ENCODE results near the gene PLEKHH3. TPM values are rescaled to one million over a fixed set of nuclear protein-coding genes. Genes with fewer than 3 reads are reported as not detected.

Gene PLEKHH3
- total and polyA plus RNA-seq, 2 donors, result 15.7 to 46.0 TPM

- H3K4me3 ChIP-seq (ENCODE audit: low read depth, low read length), result no peak overlapping the region
- no peaks in the 10 kb centered on the region for H3K36me3 ChIP-seq (ENCODE audit: insufficient read depth)
- H3K4me1 ChIP-seq (ENCODE audit: insufficient read depth), result no peaks in the 10 kb centered on the region
- H3K27ac ChIP-seq (ENCODE audit: low read depth), result no peak overlapping the region
- 26% methylated on average over 2 of the region's 2 CpGs for WGBS
- no peak for DNase-seq (ENCODE audit: extremely low spot score)
Measured at GRCh38 chr17:42698736-42699414, 22.1 kb upstream of the PLEKHH3 start.

GRCh38 chr17:42697108-42697811, 20.5 kb upstream of the PLEKHH3 start:
- WGBS, result 92% methylated on average over 19 of the region's 19 CpGs
- Histone ChIP-seq H3K4me3 (ENCODE audit: low read depth, low read length) (no peak overlapping the region), H3K27ac (ENCODE audit: low read depth) (no peak overlapping the region), H3K4me1 (ENCODE audit: insufficient read depth) (no peaks in the 10 kb centered on the region), H3K36me3 (ENCODE audit: insufficient read depth) (no peaks in the 10 kb centered on the region)
- DNase-seq (ENCODE audit: extremely low spot score), result no peak

GRCh38 chr17:42695500-42695899, 18.7 kb upstream of the PLEKHH3 start:
- H3K4me1 ChIP-seq (ENCODE audit: insufficient read depth), result no peaks in the 10 kb centered on the region
- H3K36me3 ChIP-seq (ENCODE audit: insufficient read depth), result no peaks in the 10 kb centered on the region
- no peak overlapping the region for H3K27ac ChIP-seq (ENCODE audit: low read depth)
- WGBS, result 90% methylated on average over 20 of the region's 20 CpGs
- no peak for DNase-seq (ENCODE audit: extremely low spot score)
- H3K4me3 ChIP-seq (ENCODE audit: low read depth, low read length), result no peak overlapping the region

GRCh38 chr17:42694524-42694923, 17.7 kb upstream of the PLEKHH3 start:
- 92% methylated on average over 3 of the region's 3 CpGs for WGBS
- H3K4me3 ChIP-seq (ENCODE audit: low read depth, low read length), result no peak overlapping the region
- H3K27ac ChIP-seq (ENCODE audit: low read depth), result no peak overlapping the region
- no peaks in the 10 kb centered on the region for H3K4me1 ChIP-seq (ENCODE audit: insufficient read depth)
- H3K36me3 ChIP-seq (ENCODE audit: insufficient read depth), result no peaks in the 10 kb centered on the region
- DNase-seq (ENCODE audit: extremely low spot score), result no peak

- Histone ChIP-seq H3K4me3 (ENCODE audit: low read depth, low read length) (no peak overlapping the region), H3K4me1 (ENCODE audit: insufficient read depth) (no peaks in the 10 kb centered on the region), H3K27ac (ENCODE audit: low read depth) (no peak overlapping the region), H3K36me3 (ENCODE audit: insufficient read depth) (no peaks in the 10 kb centered on the region)
- WGBS, result 79% methylated on average over 11 of the region's 11 CpGs
- DNase-seq (ENCODE audit: extremely low spot score), result no peak
Measured at GRCh38 chr17:42692489-42692888, 15.7 kb upstream of the PLEKHH3 start.

DNA sequence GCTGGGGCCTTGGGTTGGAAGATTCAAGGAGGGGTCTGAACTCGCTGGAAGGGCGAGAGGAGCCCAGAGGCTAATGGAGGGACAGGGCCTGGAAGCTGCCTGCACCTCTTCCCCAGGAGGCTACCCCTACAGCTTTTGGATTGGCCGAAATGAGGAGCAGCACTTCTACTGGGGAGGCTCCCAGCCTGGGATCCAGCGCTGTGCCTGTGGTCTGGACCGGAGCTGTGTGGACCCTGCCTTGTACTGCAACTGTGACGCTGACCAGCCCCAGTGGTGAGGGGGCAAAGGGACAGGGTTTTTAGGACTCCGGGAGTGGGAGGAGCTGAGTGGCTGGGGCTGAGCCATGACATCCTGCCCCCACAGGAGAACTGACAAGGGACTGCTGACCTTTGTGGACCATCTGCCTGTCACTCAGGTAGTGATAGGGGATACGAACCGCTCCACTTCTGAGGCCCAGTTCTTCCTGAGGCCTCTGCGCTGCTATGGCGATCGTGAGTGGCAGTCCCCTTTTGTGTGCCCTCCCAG, 14.3 kb upstream of the PLEKHH3 start:
- DNase-seq (ENCODE audit: extremely low spot score), result no peak
- H3K36me3 ChIP-seq (ENCODE audit: insufficient read depth), result no peaks in the 10 kb centered on the region
- 87% methylated on average over 12 of the region's 12 CpGs for WGBS

GRCh38 chr17:42690596-42690995, 13.8 kb upstream of the PLEKHH3 start:
- Histone ChIP-seq H3K27ac (ENCODE audit: low read depth) (no peak overlapping the region), H3K4me3 (ENCODE audit: low read depth, low read length) (no peak overlapping the region), H3K4me1 (ENCODE audit: insufficient read depth) (no peaks in the 10 kb centered on the region), H3K36me3 (ENCODE audit: insufficient read depth) (no peaks in the 10 kb centered on the region)
- 80% methylated on average over 10 of the region's 10 CpGs for WGBS
- DNase-seq (ENCODE audit: extremely low spot score), result no peak

More for the DNA sequence above, 14.3 kb upstream of the PLEKHH3 start:
- H3K4me3 ChIP-seq (ENCODE audit: low read depth, low read length), result no peak overlapping the region
- H3K27ac ChIP-seq (ENCODE audit: low read depth), result no peak overlapping the region
- H3K4me1 ChIP-seq (ENCODE audit: insufficient read depth), result no peaks in the 10 kb centered on the region

GRCh38 chr17:42687707-42688320, 11.0 kb upstream of the PLEKHH3 start:
- 76% methylated on average over 27 of the region's 27 CpGs for WGBS
- Histone ChIP-seq H3K27ac (ENCODE audit: low read depth) (no peak overlapping the region), H3K4me1 (ENCODE audit: insufficient read depth) (no peaks in the 10 kb centered on the region), H3K4me3 (ENCODE audit: low read depth, low read length) (no peak overlapping the region), H3K36me3 (ENCODE audit: insufficient read depth) (no peaks in the 10 kb centered on the region)
- DNase-seq (ENCODE audit: extremely low spot score), result no peak

DNA sequence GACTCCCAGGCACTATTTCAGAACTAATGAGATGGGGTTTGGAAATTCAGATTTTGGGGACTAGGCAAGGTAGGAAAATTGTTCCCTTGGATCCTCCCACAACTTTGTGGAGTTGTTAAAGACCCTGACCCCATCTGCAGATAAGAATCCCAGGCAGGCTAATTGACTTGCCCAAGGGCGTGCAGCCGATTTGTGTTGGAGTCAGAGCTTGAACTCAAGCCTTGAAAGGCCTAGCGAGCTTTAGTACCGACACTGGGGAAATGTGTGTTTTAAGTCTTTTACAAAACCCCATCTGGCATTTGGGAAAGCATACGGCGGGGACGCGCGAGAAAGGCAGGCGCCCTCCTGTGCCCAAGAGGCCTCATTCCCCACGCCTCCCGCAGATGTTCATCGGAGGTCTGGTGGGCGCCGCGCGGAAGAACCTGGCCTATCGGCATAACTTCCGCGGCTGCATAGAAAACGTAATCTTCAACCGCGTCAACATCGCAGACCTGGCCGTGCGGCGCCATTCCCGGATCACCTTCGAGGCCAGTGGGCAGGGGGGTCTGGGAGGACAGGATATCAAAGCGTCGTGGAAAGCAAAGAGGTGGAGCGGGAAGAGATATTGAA, 9.8 kb upstream of the PLEKHH3 start:
- no peaks in the 10 kb centered on the region for H3K36me3 ChIP-seq (ENCODE audit: insufficient read depth)
- 76% methylated on average over 32 of the region's 32 CpGs for WGBS

GRCh38 chr17:42685831-42686230, 9.0 kb upstream of the PLEKHH3 start:
- Histone ChIP-seq H3K4me1 (ENCODE audit: insufficient read depth) (no peaks in the 10 kb centered on the region), H3K27ac (ENCODE audit: low read depth) (no peak overlapping the region), H3K4me3 (ENCODE audit: low read depth, low read length) (no peak overlapping the region), H3K36me3 (ENCODE audit: insufficient read depth) (no peaks in the 10 kb centered on the region)
- no peak for DNase-seq (ENCODE audit: extremely low spot score)
- 81% methylated on average over 14 of the region's 14 CpGs for WGBS

More for the DNA sequence above, 9.8 kb upstream of the PLEKHH3 start:
- DNase-seq (ENCODE audit: extremely low spot score), result no peak
- H3K4me3 ChIP-seq (ENCODE audit: low read depth, low read length), result no peak overlapping the region
- H3K4me1 ChIP-seq (ENCODE audit: insufficient read depth), result no peaks in the 10 kb centered on the region
- no peak overlapping the region for H3K27ac ChIP-seq (ENCODE audit: low read depth)

DNA sequence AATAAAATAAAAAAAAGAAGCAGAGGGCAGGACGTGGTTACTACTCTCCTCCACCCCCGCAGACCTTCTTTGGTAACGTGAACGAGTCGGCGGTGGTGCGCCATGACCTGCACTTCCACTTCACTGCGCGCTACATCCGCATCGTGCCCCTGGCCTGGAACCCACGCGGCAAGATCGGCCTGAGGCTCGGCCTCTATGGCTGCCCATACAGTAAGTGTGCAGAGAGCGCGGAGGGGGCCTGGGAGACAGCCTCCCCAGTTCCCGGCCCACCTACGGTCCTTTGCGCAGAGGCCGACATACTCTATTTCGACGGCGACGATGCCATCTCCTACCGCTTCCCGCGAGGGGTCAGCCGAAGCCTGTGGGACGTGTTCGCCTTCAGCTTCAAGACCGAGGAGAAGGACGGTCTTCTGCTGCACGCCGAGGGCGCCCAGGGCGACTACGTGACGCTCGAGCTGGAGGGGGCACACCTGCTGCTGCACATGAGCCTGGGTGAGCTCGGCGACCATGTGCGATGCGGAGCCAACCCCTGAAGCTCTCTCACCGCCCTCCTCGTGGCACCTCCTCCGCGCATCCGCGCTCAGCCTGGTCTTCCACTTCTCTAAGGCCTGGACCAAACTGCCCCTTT, 8.2 kb upstream of the PLEKHH3 start:
- Histone ChIP-seq H3K4me3 (ENCODE audit: low read depth, low read length) (no peak overlapping the region), H3K4me1 (ENCODE audit: insufficient read depth) (no peaks in the 10 kb centered on the region), H3K27ac (ENCODE audit: low read depth) (no peak overlapping the region), H3K36me3 (ENCODE audit: insufficient read depth) (no peaks in the 10 kb centered on the region)
- WGBS, result 83% methylated on average over 50 of the region's 50 CpGs
- DNase-seq (ENCODE audit: extremely low spot score), result no peak

- H3K27ac ChIP-seq (ENCODE audit: low read depth), result no peak overlapping the region
- no peaks in the 10 kb centered on the region for H3K36me3 ChIP-seq (ENCODE audit: insufficient read depth)
Measured at GRCh38 chr17:42683407-42684034, 6.7 kb upstream of the PLEKHH3 start.

More at GRCh38 chr17:42683407-42684034, 6.7 kb upstream of the PLEKHH3 start:
- no peak overlapping the region for H3K4me3 ChIP-seq (ENCODE audit: low read depth, low read length)
- no peaks in the 10 kb centered on the region for H3K4me1 ChIP-seq (ENCODE audit: insufficient read depth)
- DNase-seq (ENCODE audit: extremely low spot score), result no peak
- WGBS, result 6% methylated on average over 25 of the region's 25 CpGs
